ENCODE data around the gene CDH4.

The CDH4 gene

DNA sequence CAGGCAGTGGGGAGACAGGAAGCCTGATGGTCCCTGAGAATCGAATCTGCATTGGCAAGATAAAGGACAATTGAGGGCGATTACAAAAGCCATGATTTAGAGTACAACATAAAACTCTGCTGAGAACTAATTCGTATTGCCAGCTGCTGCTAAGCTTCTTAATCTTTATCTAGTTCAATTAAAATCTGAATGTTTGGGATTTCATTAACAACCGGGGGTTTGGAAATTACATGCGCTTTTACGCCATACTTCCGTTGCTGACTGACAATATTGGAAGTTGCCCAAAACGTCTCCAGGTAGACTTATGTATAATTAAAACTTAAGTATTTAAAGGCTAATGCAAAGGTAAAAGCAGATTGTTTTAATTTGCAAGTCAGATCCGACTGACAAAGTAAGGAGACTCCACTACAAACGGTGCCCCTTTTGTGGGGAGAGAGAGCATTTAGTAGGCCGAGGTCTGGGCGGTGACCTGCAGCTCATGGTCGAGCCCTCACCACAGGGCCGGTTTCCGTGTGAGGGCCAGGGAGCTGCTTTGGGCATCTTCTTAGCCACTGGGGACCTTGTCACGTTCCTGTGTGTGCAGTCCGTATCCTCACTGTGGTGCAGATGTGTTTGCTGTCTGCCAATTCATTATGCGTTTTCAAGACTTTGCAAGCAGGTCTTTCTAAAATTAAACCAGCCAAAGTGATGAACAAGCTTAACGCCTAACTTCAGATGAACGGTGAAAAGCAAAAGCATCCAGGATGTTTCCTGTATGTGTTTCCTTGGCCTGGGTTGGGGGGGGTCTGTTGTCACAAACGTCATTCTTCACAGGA lies 49.9 kb downstream of the CDH4 start:
- DNase-seq (ENCODE audit: low spot score) = peak; percentile 9

DNA sequence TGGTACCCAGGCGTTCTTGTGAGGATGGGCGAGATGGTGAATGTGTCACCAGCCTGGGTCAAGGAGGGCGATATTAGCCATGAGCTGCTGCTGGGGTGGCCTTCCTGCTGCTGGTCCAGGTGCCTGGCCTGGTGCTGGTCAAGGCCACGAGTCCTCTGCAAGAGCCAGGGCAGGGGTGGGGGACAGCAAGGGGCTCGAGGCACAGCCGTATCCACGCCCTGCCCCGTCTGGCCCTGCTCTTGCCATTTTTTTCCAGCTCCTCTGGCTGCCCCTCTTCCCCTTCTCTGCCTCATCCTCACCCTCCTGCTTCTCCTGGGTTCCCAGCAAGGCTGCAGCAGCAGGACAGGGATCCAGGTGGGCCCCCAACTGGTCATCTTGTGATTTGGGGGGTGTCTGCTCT lies 51.2 kb downstream of the CDH4 start:
- no peak for DNase-seq (ENCODE audit: low spot score)

- DNase-seq (ENCODE audit: low spot score) = peak; percentile 9
These were observed 51.6 kb downstream of the CDH4 start for GRCh38 chr20:61303675-61304074.

DNA sequence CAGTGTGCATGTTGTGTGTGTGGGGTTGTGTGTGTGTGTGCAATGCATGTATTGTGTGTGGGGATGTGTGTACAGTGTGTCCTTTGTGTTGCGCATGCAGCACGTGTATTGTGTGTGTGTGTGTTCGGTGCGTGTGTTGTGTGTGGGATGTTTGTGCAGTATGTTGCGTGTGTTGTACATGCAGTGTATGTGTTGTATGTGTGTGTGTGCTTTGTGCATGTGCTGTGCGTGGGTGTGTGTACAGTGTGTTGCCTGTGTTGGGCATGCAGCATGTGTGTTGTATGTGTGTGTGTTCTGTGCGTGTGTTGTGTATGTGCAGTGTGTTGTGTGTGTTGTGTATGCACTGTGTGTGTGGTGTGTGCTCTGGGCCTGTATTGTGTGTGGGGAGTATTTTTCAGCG lies 52.7 kb downstream of the CDH4 start:
- DNase-seq (ENCODE audit: low spot score) = no peak

- DNase-seq (ENCODE audit: low spot score) = peak; percentile 50
These were observed 54.9 kb downstream of the CDH4 start for GRCh38 chr20:61306937-61307475.

DNA sequence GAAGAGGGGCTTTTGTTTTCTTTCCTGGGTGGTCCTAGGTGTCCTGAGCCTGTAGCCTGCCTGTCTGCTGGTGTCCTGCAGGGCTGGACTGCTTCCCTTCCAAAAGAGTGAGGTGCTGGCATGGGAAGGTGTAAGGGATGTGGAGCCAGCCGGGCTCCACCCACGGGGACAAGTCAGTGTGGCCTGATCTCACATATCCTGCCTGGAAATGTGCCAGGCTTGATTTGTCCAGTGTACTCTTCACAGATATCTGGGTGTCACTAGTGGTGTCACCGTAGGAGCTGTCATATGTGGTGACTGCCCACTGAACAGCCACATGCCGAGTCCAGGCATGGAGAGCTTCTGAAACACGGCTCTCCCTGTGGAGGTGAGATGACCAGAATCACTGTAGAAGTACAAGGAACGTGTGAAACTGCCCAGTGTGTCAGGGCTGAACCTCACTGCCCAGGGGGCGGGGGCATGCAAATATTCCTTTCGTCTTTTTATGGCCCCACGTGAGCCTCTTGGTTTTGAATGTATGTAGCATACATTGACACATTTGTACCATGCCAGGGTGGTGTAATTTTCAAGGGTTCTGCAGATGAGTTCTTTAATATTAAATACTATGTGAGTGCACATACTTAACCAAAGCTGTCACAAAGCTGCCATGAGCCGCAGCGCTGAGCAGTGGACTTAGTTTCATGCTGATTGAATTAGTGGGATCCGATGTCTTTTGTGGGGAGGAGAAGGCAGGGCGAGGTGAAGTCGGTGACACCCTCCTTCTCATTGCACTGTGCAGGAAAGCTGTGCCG lies 55.8 kb downstream of the CDH4 start:
- DNase-seq (ENCODE audit: low spot score) = peak; percentile 10

DNA sequence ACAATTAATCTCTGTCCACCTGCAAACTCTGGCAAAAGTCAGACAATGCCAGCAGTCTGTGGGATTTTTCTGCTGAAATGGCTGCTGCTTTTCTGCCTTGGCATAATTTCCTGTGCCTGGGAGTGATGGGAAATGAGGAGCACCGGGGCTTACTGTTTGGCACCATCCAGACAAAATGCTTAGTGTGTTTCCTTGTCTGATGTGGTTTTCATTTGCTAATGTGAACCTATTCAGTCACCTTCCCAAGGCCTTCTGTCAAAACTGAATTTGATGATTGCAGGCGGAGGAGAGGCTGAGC lies 56.4 kb downstream of the CDH4 start:
- DNase-seq (ENCODE audit: low spot score) = peak; percentile 4

GRCh38 chr20:61310954-61311353 lies 58.9 kb downstream of the CDH4 start:
- no peak for DNase-seq (ENCODE audit: low spot score)

DNA sequence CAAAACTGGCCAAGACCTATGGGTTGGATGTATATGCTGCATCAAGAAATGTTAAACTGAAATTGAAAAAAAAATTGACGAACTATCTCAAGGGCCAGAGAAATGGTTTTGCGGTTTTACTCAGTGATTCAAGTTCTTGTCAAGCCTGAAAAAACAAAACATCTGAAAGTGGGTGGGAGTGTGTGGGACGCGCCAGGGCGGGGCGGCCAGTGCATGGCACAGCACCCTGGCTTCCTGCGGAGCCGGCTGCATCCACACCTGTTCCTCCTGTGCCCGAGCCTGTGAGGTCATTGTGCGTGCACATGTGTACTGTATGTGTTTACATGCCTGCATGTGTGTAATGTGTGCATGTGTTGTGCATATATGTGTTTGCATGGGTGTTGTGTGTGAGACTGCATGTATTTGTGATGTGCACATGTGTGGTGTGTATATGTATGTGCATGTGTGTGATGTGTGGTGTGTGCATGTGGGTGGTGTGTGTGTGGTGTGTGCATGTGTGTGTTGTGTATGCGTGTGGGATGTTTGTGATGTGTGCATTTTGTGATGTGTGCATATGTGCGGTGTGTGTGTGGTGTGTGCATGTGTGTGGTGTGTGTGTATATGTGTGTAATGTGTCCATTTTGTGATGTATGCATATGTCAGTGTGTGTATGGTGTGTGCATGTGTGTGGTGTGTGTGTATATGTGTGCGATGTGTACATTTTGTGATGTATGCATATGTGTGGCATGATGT lies 59.8 kb downstream of the CDH4 start:
- no peak for DNase-seq (ENCODE audit: low spot score)

GRCh38 chr20:61312925-61313324 lies 60.9 kb downstream of the CDH4 start:
- DNase-seq (ENCODE audit: low spot score) = peak; percentile 10

- DNase-seq (ENCODE audit: low spot score) = no peak
These were observed 61.3 kb downstream of the CDH4 start for GRCh38 chr20:61313396-61313795.

- no peak for DNase-seq (ENCODE audit: low spot score)
These were observed 62.4 kb downstream of the CDH4 start for GRCh38 chr20:61314326-61315010.

DNA sequence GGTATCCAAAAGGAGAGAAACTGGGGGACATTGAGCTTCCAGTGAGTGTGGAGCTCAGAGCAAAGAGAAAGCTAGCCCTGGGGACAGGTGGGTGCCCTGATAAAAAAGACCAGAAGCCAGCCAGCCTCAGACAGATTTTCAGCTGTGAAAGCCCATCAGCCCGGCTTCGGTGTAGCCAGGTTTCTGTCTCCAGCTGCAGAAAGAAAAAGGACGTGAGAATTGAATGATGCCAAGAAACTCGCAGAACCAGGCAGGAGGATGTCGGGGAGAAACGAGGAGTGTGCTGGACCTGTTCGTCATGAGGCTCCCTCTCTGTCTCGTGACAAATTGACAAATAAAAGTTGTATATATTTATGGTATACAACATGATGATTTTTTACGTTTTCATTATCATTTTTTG lies 63.3 kb downstream of the CDH4 start:
- DNase-seq (ENCODE audit: low spot score) = no peak

DNA sequence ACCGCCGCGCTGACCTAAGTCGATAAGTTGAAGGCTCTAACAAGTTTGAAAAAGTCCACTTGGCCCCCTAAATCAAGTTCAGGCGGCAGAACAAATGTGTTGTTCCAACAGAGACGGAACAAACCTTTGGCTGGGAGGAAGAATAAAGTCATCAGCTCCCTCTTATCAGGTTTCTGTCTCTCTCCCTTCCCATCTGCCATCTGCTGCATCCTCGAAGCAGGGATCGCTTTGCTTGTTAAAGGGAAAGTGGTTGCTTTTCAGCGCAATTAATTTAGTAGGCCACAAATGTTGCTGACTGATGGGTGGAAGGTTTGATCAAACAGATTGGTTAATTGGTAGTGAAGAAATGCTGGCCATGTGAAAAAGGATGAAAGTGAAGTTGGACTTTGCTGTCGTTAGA lies 64.3 kb downstream of the CDH4 start:
- DNase-seq (ENCODE audit: low spot score) = no peak

- DNase-seq (ENCODE audit: low spot score) = no peak
These were observed 66.0 kb downstream of the CDH4 start for GRCh38 chr20:61317966-61318530.

DNA sequence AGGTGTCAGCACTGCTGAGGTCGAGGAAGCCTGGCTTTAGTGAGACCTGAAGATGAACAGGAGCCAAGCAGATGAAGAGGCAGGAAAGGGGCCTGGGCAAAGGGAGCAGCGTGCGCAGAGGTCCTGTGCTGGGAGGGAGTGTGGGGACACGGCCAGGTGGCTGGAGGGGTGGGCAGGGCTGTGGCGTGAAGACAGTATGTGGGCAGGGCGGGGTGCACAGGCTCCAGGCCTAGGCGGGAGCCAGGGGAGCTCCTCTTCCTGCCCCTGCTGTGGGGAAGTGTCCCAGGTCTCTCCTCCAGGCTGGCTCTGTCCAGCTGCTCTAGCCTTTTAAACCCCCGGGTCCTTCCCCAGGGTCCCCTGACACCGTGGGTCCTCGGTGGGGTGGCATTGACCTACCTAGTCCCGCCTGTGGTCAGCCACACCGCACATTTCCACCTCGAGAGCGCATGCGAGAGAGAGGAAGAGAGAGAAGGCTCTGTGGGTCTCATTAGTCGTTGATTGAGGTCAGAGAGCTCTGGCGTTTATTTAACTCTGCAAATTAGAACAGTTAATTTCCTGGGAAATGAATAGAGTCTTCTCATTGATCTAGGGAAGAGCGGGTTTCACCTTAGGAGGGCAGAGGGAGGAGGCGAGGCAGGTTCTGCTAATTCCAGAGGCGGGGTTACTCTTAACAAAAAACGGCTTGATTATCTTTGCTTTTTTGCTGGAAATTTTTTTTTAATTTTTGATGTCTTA lies 68.8 kb downstream of the CDH4 start:
- DNase-seq (ENCODE audit: low spot score) = no peak

DNA sequence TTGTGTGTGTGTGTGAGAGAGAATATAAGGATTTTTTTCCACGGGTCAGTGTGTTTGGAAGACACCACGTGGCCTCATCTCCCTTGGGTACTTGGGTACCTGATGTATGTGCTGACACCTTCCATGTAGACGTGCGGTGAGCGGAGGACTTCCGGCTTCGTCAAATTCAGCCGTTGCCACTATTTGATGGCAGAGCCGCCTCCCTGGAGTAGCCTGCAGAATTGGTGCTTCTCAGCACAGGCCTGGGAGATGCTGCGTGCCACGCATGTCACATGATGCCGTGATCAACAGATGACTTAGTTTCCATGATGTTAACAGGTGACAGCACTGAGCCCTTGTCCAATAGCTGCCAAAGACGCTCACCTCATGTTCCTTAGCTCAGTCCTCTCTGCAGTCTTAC lies 69.4 kb downstream of the CDH4 start:
- DNase-seq (ENCODE audit: low spot score) = no peak

GRCh38 chr20:61322151-61322865 lies 70.2 kb downstream of the CDH4 start:
- DNase-seq (ENCODE audit: low spot score) = no peak

GRCh38 chr20:61324906-61325305 lies 72.8 kb downstream of the CDH4 start:
- peak; percentile 7 for DNase-seq (ENCODE audit: low spot score)

DNA sequence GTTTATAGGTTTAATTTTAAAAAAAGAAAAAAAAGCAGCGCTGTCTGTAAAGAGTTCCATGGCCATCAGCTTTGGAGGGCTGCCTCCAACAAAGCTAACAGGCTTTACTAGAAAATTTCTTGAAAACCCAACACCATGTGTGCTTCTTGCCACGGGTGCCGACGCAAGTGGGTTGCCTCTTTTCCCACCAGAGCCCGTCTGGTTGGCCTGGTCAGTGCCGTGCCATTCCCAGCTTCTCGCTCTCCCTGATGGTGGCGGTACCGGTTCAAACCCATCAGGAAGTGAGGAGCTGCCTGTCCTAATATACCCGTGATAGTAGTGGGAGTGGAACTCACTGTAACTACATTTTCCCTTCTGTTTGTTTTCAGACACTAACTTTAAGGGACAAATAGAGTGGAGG lies 73.7 kb downstream of the CDH4 start:
- DNase-seq (ENCODE audit: low spot score) = no peak

Data from iPS-NIHi11 (cell line).